ENCODE data around the gene SEC61A1. TPM values are rescaled to one million over a fixed set of nuclear protein-coding genes. Genes with fewer than 3 reads are reported as not detected.

Gene SEC61A1
- 293 and 330 TPM in 2 replicates for total RNA-seq

GRCh38 chr3:128051837-128052594 is at the start of gene SEC61A1:
TSS of gene SEC61A1 (plus strand) at chr3:128052437. CDS start at chr3:128052553, 116 bp downstream.

Other genes starting within 250 kb of the SEC61A1 start
- gene MGLL, start 229.9 kb upstream of the SEC61A1 start, total RNA-seq = 6.6 and 18.4 TPM in 2 replicates
- gene KBTBD12, start 137.2 kb upstream of the SEC61A1 start, total RNA-seq = 0.12 TPM in 1 of 2 replicates, not detected in the other
- gene RUVBL1, start 71.4 kb downstream of the SEC61A1 start, total RNA-seq = 59.7 and 82.2 TPM in 2 replicates
- gene EEFSEC, start 101.0 kb downstream of the SEC61A1 start, total RNA-seq = 2.2 and 2.9 TPM in 2 replicates